ENCODE measurements around the gene FPGS. TPM values are rescaled to one million over a fixed set of nuclear protein-coding genes. Genes with fewer than 3 reads are reported as not detected.

The FPGS gene
- total and polyA plus RNA-seq, 8 donors, result 38.8 to 97.4 (median 51.8) TPM

- no peaks in the 10 kb centered on the region for H3K27me3 ChIP-seq
- peak in 2 of 4 donors; percentile 75 to 93 for DNase-seq
- H3K4me3 ChIP-seq, result no peak overlapping the region
- H3K36me3 ChIP-seq, result peaks cover 0 to 16% of the 10 kb centered on the region in 2 donors
- intact Hi-C loops (cut with DNase I), result no loop called here
- peak overlapping the region; percentile 41 to 98 for H3K27ac ChIP-seq
- peaks cover 12 to 86% of the 10 kb centered on the region in 2 donors for H3K4me1 ChIP-seq
- H3K9me3 ChIP-seq, result no peaks in the 10 kb centered on the region
- TF ChIP-seq CTCF (IDR thresholded peaks at IDR 0.05), result no peak
- no peak for ATAC-seq
Observed at GRCh38 chr9:127783111-127784008, 19.3 kb upstream of the FPGS start.

GRCh38 chr9:127785023-127785932, 17.4 kb upstream of the FPGS start:
- intact Hi-C loops (cut with DNase I), result loop anchor here in 1 of 2 donors (5.0 kb wide), 1 partner anchor 137 kb away; no protein-coding TSS in a partner anchor

GRCh38 chr9:127785933-127786772, 16.5 kb upstream of the FPGS start, which contains the start of gene CDK9:
Gene CDK9, plus strand, starts transcription at chr9:127786034. Its CDS starts 115 bp downstream, at chr9:127786149.
- intact Hi-C loops (cut with DNase I), result loop anchor here in 1 of 2 donors (5.0 kb wide), 1 partner anchor 136 kb away; no protein-coding TSS in a partner anchor
- Histone ChIP-seq H3K4me1 (peaks cover 12 to 85% of the 10 kb centered on the region in 2 donors), H3K27ac (peak within 1 kb of the TSS; percentile 89 to 98)

More at GRCh38 chr9:127785023-127785932, 17.4 kb upstream of the FPGS start:
- DNase-seq (peak; percentile 82 to 98 (median 90)), ATAC-seq (peak; percentile 73)
- peak; percentile 81 to 96 for TF ChIP-seq CTCF (IDR thresholded peaks at IDR 0.05)
- H3K27ac ChIP-seq, result peak overlapping the region; percentile 89 to 98
- no peaks in the 10 kb centered on the region for H3K9me3 ChIP-seq
- H3K4me1 ChIP-seq, result peaks cover 12 to 86% of the 10 kb centered on the region in 2 donors
- H3K4me3 ChIP-seq, result peak overlapping the region; percentile 96 to 100
- no peaks in the 10 kb centered on the region for H3K27me3 ChIP-seq
- H3K36me3 ChIP-seq, result peaks cover 0 to 35% of the 10 kb centered on the region in 2 donors

More at GRCh38 chr9:127785933-127786772, 16.5 kb upstream of the FPGS start, which contains the start of gene CDK9:
- no peak for TF ChIP-seq CTCF (IDR thresholded peaks at IDR 0.05)
- ATAC-seq (peak; percentile 83), DNase-seq (peak; percentile 85 to 95 (median 92))
- Histone ChIP-seq H3K36me3 (peaks cover 0 to 44% of the 10 kb centered on the region in 2 donors), H3K9me3 (no peaks in the 10 kb centered on the region), H3K27me3 (no peaks in the 10 kb centered on the region), H3K4me3 (peak within 1 kb of the TSS; percentile 96 to 100)

Measured in left lung (tissue), 10 donors.